Erythroblast (primary cell): ENCODE results near the gene IFNLR1.

ENCODE experiments used
- DNase-seq, 2 experiments: peaks; one replicate each; lab custom pipeline; 2025; lab: John Stamatoyannopoulos, UW
- GATA1 ChIP-seq: IDR thresholded peaks from 2 replicates; pipeline ENCODE4 v1.6.1; 2011; ENCODE audit warnings: low read depth, mild to moderate bottlenecking, control low read depth, low read length, moderate library complexity
- POLR2A ChIP-seq: IDR thresholded peaks from 2 replicates; pipeline ENCODE4 v1.6.1; 2011; ENCODE audit warnings: mild to moderate bottlenecking, low read length

Gene IFNLR1

DNA sequence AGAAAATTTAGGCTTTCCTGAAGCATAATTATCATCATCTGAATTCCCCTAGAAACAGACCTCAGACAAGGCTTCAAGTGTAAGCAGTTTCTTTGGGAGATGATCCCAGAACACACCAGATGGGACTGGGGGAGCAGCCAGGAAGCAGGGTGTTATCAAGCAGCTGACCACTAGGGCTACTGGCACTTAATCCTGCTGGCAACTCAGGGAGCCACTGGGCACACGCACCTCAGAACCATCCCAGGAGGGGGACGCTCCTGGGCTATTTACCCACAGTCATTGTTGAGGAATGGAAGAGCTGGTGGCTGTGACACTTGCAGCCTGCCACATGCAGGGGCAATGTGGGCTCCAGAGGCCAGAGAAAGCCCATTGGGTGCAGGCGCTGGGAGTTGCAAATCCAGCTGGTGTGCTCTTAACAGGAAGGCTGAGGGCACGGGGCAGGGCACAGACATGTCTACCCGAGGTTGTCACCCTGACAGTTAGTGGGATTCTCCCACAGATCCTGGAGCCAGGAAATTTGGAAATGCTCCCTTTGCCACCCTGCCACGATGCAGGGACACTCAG is 29.1 kb downstream of the IFNLR1 start:
- DNase-seq, result no peak
- TF ChIP-seq GATA1 (no peak), POLR2A (no peak)

DNA sequence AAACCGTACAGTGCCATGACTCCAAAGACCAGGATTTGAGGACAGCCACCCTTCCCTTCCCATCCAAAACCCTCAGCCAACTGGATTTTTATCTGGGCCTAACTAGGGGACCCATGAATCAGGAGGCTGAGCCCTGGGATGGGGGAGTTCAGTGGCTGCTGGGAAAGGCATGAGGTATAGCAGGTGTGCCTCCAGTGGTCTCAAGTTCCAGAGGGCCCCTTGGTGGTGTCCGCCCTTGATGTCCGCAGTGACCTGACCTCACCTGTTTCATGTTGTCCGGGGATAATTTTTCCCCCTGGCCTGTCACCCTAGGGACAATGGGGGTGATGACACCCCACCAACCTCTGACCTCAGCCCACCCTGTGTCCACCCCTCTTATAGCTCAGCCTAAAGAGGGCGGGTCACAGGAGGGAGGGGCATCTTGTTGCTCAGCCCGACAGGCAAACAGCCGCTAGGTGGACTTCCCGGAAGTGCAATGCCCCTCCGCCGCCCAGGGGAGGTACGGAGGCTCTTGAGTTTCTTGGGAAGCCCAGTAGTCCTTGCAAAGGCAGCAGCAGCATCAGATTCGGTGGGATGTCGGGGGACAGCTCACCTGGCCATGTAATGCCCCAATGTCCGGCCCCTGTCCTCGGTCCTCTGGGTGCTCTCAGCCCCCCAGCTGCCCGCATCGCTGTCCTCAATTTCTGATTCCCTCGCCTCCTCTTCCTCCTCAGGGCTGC is 30.4 kb downstream of the IFNLR1 start:
- no peak for DNase-seq
- TF ChIP-seq POLR2A (no peak), GATA1 (no peak)

DNA sequence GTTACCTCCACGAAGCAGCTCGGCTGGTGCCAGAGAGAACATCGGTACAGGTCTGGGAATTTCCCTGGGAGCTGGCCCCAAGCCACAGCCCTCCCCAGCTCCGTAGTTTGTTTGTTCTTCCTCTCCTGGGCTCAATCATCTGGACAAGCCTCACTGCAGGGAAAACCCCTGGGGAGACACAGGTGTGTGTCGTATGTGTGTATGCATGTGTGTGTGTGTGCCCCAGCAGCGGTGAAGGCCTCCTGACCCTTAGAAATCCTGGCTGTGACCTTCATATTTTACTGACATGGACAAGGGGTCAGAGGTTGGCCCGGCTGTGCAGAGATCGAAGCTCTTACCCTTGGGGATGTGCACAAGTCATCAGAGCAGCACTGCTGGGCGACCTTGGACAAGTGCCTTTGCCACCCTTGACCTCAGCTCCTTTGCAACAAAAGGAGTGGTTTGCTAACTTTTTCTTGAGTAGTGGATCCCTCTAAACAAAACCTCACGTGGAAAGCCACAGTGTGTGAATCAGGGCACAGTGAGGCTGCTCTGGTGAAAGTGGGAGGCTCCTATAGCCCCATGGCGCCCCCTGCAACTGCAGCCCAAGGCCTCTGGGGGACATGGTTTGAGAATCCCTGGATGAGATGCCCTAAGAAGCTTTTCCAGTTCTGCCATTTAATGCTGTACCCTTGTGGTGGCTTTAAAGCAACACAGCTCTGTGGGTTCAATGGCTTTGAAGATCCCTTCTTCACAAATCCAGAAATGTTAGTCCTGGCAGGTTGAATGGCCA is 31.9 kb downstream of the IFNLR1 start:
- peak in 1 of 2 experiments; percentile 7 for DNase-seq

DNA sequence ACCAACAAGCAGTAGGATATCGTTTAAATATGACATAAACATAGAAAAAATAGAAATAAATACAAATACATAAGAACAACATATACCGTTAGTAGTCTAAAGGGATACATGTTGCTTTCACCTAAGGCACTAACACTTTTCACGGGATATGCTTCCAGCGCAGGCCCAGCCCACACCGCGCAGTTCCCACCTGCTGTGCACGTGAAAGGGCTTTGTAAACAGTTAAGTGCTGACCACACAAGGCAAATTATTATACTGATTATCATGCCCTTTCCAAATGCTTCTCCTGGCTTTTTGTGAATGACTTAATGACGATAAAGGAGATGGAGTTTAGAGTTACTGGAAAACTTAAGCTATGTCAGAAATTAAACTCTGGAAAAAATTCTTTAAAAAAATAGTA is 32.9 kb downstream of the IFNLR1 start:
- no peak for TF ChIP-seq POLR2A
- TF ChIP-seq GATA1, result no peak
- DNase-seq, result no peak

More for the DNA sequence above, 31.9 kb downstream of the IFNLR1 start:
- TF ChIP-seq POLR2A (no peak), GATA1 (no peak)

DNA sequence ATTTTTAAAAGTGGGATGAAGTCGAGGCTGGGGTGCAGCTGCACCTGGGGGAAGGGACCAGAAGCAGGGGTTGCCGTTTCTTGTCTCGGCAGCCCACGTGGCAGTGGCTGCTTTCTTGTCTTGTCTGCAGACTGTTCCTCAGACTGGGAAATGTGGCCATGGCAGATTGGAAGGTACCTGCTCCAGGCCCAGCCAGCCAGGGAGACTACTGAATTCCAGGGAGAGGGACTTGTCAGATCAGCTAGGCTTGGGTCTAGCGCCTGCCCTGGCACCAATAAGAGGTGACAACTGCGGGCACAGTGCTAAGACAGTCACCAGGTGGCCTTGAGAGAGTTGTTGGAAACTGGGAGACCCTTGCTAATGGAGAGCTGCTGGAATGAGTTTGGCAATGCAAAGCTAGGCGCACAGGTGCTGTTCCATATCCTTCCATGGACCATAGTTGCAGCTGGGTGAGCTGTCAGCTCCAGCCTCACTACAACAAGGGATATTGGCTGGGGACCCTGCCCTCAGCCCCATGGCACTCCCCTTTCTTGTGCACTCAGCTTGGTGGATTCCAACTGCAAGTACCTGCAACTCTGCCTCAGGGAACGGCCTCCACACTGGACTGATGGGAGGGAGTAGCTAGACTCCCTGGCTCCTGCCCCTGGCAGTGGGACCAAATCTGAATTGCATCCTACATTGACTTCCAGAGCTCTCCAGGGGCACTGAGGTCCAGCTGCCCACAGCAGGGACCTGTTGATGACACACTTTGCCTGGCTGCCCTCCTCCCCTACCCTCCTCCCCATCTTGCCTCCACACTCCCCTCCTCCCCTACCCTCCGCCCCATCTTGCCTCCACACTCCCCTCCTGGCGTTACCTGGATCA is 34.2 kb downstream of the IFNLR1 start:
- no peak for TF ChIP-seq POLR2A
- TF ChIP-seq GATA1, result no peak
- DNase-seq, result no peak

DNA sequence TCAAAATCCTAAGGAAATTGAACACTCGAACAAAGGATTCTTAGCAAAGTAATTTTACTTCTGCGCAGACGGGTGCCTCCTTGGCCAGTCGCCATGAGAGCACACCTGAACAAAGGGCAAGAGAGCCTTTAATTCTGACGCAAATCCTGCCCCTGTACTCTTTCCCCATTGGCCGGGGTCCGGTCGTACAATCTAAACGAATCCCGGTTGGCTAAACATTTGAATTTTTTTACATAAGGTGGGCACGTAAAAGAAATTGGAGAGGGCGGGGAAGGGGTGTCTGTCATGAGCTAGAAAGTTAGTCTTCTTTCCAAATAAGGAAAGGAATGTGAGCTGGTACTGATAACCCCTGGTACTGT is 35.9 kb downstream of the IFNLR1 start:
- DNase-seq, result no peak
- TF ChIP-seq GATA1 (no peak), POLR2A (no peak)

DNA sequence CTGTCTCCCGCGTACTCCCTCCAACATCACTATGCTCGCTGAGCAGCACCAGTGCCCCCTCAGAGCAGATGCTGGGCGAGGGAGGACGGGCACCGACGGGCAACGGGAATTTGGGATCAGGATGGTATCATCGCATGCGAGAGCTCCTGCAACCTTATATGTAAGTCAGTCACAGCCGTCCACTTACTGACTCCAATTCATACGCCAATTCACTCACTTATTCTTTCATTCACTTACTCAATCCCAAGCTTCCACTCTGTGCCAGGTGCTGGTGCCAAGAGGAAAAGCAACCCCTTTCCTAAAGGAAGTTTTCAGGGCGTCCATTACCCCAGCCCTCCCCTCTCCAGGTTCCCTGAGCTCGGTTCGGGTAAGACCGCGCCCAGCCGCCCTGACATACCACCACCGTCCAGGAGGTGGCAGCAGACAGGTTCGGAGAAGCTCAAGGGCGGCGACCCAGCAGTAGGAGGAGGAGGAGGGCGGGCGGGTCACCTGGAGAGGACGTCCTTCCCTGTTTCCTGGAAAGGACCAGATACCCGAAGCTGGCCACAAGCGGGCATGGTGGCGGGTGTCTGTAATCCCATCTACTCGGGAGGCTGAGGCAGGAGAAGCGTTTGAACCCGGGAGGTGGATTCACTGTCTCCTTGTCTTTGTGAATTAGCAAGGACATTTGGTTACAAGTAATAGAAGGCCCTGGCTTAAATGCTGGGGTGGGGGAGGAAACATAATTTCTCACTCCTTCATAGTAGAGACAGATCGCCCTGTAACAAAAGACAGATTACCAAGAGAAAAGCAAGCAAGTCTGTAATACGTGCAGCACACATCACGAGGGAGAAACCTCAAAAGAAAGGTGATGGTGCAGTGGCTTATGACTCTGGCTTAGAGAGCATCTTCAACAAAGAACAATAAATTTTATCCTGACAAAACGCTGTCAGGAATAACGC is 36.6 kb downstream of the IFNLR1 start:
- TF ChIP-seq POLR2A, result no peak
- no peak for TF ChIP-seq GATA1
- DNase-seq, result peak; percentile 79 to 90

DNA sequence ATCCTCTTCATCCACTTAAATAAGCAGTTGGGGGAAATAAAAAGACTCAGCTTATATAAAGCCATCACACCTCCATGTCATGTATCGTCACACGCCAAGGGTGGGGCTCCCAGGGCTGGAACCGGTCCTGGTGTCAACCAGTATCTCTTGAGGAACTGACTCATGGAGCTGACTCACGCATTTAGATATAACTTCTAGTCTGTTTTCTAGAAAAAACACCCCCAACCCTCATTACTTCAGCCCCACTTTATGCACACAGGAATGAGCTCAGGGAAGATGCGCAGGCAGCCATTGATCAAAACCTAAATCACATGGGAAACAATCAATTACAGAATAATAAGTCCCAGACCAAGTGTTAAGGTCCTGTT is 37.2 kb downstream of the IFNLR1 start:
- DNase-seq, result peak in 1 of 2 experiments; percentile 83
- TF ChIP-seq GATA1, result no peak
- no peak for TF ChIP-seq POLR2A

DNA sequence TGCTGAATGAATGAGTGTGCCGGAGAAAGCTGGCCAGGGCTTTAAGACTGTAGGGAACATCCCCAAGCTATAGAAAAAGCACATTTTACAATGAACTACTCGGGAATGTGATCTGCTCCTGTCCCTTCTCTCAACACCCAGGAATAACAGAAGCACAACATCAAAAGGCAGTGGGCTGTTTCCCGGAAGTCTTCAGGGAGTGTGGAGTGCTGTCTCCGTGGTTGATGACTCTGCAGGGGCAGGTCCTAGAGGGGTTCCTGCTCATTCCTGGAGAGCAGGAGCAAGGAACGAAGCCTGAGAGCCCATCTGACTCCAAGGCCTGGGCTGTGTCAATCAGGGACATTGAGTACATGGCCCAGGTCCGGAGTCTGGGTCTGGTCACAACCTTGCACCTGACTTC is 39.3 kb downstream of the IFNLR1 start:
- no peak for DNase-seq

DNA sequence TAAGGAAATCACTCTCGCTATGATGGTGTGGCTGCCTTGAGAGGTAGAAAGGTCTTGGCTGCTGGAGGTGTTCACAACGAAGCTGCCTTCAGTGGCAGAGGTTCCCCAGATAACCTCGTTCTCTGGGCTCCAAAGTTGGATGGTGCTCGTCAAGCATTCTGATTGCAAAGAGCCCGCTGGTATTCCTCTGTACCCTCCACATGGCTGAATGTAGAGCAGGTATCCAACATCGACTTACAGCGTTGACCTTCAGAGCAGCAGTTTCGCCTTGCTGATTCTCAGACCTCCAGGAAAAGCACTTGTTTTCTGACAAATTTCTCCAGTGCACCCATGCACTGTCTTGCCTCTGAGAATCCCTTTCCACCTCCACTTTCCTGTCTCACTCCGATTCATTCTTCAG is 39.9 kb downstream of the IFNLR1 start:
- no peak for DNase-seq

More for the DNA sequence above, 39.3 kb downstream of the IFNLR1 start:
- no peak for TF ChIP-seq GATA1
- TF ChIP-seq POLR2A, result no peak

DNA sequence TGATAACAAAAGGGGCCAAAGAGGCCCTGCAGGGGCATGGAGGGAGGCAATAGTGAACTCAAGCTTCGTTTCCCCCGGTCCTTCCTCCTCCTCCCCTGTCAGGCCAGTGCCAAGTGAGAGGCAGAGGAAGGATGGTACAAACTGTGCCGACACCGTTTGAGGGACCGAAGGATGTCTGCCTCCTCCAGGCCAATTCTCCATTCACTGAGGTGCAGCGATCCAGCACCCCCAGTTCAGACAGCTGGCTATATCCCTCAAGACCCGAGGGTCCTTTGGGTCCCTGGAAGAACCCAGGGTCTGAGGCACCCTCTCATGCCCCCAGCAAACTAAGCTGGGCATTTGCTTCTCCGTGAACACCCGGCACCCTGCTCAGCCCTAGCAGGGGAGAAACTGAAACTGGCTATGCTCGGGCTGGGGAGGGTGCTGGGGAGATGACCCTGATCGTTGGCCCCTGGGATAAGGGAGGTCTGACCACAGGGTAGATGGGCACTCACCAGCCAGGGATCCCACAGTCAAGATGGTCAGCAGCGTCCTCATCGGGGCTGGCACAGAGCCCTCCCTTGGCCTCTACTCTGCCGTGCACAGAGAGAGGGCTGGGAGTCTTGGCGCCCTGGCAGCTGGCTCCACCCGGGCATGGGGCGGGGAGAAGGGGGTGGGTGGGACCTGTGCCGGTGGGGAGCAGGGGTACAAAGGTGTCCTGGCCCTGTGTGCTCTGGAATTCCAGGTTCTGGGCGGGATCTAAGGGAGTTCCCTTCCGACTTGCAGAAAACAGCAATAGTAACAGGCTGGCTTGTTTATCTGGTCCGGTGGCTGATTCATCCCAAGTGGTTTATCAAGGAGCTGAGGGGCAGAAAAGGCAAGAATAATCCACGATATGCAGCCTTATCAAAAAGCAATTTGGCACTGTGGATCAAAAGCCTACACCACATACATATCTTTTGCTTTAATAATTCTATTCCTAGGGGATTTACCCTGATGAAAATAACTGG is 44.2 kb downstream of the IFNLR1 start, which contains the start of gene IL22RA1:
Gene IL22RA1, minus strand, starts transcription at position 595 of the 989 bp plus-strand sequence. Its CDS starts 58 bp downstream, at position 537.
- DNase-seq, result no peak
- TF ChIP-seq POLR2A (no peak), GATA1 (no peak)

More for the DNA sequence above, 39.9 kb downstream of the IFNLR1 start:
- no peak for TF ChIP-seq GATA1
- TF ChIP-seq POLR2A, result no peak
